ENCODE data around the gene DSG4.
"Not testable (repeated sequence)": the region's sequence is repeated elsewhere in the genome, so short reads cannot be mapped to it uniquely, and the experiment has no call there.

The DSG4 gene, protein sequence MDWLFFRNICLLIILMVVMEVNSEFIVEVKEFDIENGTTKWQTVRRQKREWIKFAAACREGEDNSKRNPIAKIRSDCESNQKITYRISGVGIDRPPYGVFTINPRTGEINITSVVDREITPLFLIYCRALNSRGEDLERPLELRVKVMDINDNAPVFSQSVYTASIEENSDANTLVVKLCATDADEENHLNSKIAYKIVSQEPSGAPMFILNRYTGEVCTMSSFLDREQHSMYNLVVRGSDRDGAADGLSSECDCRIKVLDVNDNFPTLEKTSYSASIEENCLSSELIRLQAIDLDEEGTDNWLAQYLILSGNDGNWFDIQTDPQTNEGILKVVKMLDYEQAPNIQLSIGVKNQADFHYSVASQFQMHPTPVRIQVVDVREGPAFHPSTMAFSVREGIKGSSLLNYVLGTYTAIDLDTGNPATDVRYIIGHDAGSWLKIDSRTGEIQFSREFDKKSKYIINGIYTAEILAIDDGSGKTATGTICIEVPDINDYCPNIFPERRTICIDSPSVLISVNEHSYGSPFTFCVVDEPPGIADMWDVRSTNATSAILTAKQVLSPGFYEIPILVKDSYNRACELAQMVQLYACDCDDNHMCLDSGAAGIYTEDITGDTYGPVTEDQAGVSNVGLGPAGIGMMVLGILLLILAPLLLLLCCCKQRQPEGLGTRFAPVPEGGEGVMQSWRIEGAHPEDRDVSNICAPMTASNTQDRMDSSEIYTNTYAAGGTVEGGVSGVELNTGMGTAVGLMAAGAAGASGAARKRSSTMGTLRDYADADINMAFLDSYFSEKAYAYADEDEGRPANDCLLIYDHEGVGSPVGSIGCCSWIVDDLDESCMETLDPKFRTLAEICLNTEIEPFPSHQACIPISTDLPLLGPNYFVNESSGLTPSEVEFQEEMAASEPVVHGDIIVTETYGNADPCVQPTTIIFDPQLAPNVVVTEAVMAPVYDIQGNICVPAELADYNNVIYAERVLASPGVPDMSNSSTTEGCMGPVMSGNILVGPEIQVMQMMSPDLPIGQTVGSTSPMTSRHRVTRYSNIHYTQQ

GRCh38 chr18:31376477-31376876 lies at the start of gene DSG4:
TSS of gene DSG4 (plus strand) at chr18:31376777. CDS start at chr18:31376912, 135 bp downstream.
- no peak for DNase-seq (ENCODE audit: low read depth, low spot score)

DNA sequence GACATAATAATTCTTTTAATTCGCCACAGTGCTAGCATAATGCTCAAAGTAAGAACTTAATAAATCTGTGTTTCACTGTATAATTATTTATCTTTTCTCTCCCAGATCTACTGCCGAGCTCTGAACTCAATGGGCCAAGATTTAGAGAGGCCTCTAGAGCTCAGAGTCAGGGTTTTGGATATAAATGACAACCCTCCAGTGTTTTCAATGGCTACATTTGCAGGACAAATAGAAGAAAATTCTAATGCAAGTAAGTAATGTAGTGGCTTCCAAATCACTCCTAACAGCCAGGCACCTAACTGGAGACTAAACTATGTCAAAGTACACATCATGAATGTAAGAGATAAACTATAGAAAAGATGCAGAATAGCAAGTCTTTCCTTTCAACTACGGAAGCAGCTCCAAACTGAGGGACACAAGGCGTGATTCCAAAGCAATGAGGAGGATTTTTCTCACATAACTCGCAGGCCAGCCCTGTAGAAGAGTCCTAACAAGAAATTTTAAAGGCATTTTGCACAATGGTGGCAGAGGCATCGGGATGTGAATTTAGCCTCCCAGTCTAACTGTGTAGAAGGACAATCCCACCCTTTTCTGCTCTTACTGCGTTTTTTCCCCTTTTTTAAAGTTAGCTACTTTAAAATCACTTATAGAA lies 46.7 kb upstream of the DSG4 start:
- no peak for DNase-seq (ENCODE audit: low read depth, low spot score)

- no peak for DNase-seq (ENCODE audit: low read depth, low spot score)
Measured at GRCh38 chr18:31343454-31343853, 33.1 kb upstream of the DSG4 start.

DNA sequence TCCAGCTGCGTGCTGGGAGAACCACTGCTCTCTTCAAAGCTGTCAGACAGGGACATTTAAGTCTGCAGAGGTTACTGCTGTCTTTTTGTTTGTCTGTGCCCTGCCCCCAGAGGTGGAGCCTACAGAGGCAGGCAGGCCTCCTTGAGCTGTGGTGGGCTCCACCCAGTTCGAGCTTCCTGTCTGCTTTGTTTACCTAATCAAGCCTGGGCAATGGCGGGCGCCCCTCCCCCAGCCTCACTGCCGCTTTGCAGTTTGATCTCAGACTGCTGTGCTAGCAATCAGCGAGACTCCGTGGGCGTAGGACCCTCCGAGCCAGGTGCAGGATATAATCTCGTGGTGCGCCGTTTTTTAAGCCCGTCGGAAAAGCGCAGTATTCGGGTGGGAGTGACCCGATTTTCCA lies 23.2 kb upstream of the DSG4 start:
- not testable (repeated sequence) for DNase-seq (ENCODE audit: low read depth, low spot score)

- no peak for DNase-seq (ENCODE audit: low read depth, low spot score)
Measured at GRCh38 chr18:31354990-31355389, 21.6 kb upstream of the DSG4 start.

DNA sequence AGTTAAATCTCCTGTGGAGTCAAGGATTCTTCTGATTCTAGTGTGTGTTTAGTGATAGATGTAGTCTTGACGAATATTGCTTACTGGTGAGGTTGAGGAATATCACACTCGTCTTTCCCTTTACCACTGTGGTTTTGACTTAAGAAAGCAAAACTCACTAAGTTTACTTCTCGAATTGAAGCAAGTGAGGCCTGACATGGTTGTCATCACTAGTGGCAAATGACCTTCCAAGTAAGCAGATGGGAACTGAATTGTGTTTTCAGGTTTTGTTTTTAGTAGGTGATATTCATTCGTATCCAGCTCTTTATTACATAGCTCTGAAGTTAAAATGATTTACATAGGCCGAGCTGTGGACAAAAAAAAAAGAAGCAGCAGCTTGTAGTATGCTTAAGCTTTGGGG lies 20.6 kb upstream of the DSG4 start:
- no peak for DNase-seq (ENCODE audit: low read depth, low spot score)

DNA sequence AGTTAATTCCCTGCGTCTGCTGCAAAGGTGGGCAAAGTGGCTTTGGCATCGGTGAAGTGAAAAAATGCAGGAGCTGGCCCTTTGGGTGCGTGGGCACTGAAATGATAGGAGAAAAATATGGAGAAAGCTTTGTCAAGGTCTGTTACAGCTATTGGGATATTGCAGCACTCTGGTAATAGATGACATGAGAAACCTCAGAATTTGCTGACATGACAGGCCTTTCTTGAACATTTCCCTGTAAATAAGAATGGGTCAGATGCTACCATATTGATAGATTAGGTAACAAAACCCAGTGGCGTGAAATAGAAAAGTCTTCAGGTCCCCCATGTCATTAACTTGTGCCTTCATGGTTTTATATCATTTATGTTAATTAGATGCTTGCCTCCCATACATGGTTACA lies 12.4 kb upstream of the DSG4 start:
- no peak for DNase-seq (ENCODE audit: low read depth, low spot score)

GRCh38 chr18:31369478-31369877 lies 7.1 kb upstream of the DSG4 start:
- no peak for DNase-seq (ENCODE audit: low read depth, low spot score)

DNA sequence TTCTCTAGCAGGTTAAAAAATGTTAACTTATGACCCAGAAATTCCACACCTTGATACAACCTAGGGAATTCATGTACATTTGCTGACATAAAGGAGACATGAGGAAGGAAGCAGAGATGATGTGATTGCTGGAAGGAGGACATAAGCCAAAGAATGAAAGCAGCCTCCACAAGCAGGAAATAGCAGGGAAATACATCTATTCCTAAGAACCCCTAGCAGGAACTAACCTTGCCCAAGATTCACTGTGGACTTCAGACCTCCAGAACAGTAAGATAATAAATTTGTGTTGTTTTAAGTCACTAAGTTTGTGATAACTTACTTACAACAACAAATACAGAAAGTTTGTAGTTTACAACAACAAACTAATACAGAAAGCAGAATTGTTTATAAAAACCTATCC lies 4.6 kb upstream of the DSG4 start:
- DNase-seq (ENCODE audit: low read depth, low spot score) = no peak

GRCh38 chr18:31373641-31374040 lies 2.9 kb upstream of the DSG4 start:
- no peak for DNase-seq (ENCODE audit: low read depth, low spot score)

- no peak for DNase-seq (ENCODE audit: low read depth, low spot score)
Measured at GRCh38 chr18:31380912-31381311, 4.3 kb downstream of the DSG4 start.

DNA sequence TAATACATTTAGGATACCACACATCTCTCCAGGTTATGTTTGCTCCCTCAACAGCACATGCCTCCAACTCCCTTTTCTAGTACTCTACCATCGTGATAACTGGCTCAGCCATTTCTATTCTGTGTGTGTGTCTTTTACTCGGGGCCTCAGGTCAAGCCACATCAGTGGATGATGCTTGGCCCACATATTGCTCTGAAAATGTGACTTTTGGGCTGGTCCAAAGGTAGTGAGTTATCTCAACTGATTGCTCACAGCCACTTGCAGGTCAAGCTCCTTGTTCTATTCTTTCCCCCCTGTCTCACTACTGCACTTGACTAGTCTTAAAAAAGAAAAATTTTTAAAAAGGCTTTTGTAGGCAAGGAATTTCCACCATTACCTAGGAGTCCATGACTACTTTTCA lies 5.5 kb downstream of the DSG4 start:
- no peak for DNase-seq (ENCODE audit: low read depth, low spot score)

DNA sequence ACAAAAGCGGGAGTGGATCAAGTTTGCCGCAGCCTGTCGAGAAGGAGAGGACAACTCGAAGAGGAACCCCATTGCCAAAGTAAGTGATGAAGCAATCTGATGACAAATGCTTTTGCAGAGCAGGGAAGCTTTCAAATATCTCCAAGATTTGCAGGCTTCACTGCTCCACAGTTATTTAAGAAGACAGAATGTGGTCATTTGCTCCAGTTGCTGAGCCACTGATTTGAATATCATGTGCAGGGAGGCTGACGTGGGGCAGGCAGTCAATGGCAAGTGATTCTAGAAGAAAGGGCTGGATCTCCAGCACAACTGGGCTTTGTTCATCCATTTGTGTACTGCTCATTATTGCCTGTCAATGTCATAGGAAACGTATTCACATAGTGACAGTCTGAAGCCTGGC lies 10.2 kb downstream of the DSG4 start:
- no peak for DNase-seq (ENCODE audit: low read depth, low spot score)

- no peak for DNase-seq (ENCODE audit: low read depth, low spot score)
Measured at GRCh38 chr18:31393286-31393685, 16.7 kb downstream of the DSG4 start.

DNA sequence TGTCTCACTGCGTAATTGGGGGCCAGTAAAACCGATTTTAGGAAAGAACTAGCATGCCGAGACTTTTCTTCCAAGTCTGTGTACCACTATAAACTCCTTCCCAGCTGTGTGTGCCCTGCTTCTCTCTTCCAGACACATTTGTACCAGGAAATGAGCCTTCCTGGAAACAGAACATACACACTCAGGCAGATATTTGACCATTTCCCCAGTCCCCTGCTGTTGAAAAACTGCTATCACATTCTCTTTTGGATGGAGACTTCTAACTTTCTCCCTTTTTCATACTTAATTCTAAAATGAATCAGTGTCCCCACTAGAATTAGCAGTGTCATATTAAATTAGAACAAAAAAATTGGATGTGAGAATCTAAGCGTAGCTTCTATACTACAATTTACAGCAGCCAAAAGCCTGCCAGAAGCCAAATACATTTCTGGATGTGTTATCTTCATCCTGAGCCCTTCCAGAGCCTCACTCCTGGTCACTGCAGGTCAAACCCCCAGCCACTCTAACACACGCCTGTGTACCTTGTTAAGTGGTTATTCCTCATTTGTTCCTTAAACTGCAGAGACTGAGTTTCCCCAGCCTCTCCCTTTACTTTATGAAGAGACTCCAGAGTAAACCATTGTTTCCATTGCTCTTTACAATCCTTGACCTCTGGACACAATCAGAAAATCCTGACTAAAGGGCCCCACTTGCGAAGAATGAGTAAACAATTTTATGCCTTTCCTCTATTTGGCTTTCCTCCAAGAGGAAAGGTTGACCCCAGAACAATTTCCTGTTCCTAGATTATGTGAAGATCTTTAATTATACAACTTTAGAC lies 20.4 kb downstream of the DSG4 start:
- no peak for DNase-seq (ENCODE audit: low read depth, low spot score)

DNA sequence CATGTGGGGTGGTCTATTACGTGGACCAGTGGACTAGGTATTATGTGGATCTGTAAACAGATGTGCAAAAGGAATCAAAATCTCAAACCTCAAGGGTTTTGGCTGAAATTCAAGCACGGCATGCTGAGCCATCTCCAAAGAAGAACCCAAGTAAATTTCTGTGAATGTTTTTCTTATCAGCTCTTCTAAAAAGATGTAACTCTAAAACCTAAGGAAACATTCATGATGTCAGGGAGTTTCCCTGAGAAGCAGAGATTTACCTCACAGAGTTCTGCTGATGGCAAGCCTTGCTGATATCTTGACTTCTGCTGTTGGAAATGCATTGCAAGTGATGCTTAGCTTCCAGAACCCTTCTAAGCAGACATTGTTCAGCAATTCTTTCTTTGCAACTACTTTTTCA lies 21.6 kb downstream of the DSG4 start:
- DNase-seq (ENCODE audit: low read depth, low spot score) = no peak

- no peak for DNase-seq (ENCODE audit: low read depth, low spot score)
Measured at GRCh38 chr18:31399306-31400032, 22.9 kb downstream of the DSG4 start.

GRCh38 chr18:31401156-31402025 lies 24.8 kb downstream of the DSG4 start:
- no peak for DNase-seq (ENCODE audit: low read depth, low spot score)

- no peak for DNase-seq (ENCODE audit: low read depth, low spot score)
Measured at GRCh38 chr18:31402026-31402373, 25.4 kb downstream of the DSG4 start.

- DNase-seq (ENCODE audit: low read depth, low spot score) = no peak
Measured at GRCh38 chr18:31403409-31403808, 26.8 kb downstream of the DSG4 start.
